Astrocyte of the cerebellum (primary cell): ENCODE results near the gene TNFRSF18.

Experiments used
- DNase-seq: peaks from one replicate; pipeline ENCODE4 v3.0.0-alpha.2; 2011; ENCODE audit warnings: low read depth
- H3K4me3 ChIP-seq: 2 replicates; pipeline ENCODE4 v1.5.1; 2011; ENCODE audit warnings: mild to moderate bottlenecking, low read depth, low read length, moderate library complexity
- CTCF ChIP-seq: IDR thresholded peaks from 2 replicates; pipeline ENCODE4 v1.5.1; 2012; ENCODE audit warnings: low read length, low read depth, moderate library complexity, mild to moderate bottlenecking; ENCODE audit errors: missing control alignments
- in situ Hi-C: cut with HindIII; loops from 2 replicates; pipeline ENCODE4 v1.10.0; 2017; ENCODE audit warnings: low sequenced_read_pairs

Gene TNFRSF18, protein sequence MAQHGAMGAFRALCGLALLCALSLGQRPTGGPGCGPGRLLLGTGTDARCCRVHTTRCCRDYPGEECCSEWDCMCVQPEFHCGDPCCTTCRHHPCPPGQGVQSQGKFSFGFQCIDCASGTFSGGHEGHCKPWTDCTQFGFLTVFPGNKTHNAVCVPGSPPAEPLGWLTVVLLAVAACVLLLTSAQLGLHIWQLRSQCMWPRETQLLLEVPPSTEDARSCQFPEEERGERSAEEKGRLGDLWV

DNA sequence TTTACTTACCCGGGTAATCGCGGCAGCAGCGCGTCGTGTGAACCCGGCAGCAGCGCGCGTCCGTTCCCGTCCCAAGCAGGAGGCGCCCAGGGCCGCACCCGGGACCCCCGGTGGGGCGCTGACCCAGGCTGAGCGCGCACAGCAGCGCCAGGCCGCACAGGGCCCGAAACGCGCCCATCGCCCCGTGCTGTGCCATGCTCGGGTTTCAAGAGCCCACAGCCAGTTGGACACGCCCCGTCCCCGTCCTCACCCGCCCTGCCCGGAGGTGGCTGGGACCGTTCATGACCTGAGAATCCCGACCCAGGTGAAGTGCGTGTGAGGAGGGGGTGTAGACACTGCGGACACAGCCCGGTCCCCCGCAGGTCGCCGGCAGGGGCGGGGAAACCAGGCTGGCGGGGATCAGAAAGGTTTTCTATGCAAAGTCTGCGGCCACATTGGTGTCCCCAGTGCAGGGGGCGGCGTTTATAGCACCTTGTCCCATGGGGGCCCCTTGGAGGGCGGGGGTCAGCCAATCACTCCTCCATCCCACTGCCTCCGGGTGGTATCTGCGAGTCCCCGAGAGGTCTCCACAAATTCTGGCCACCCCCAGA, at the start of gene TNFRSF18:
Gene TNFRSF18 (minus strand): TSS at position 217 of the 590 bp plus-strand sequence. CDS start 21 bp downstream, at position 196.
- TF ChIP-seq CTCF, result no peak
- DNase-seq, result no peak
- in situ Hi-C loops, result no loop called here
- peak within 1 kb of the TSS; percentile 10 for H3K4me3 ChIP-seq

- no peak for DNase-seq
- in situ Hi-C loops, result no loop called here
- H3K4me3 ChIP-seq, result no peak overlapping the region
- no peak for TF ChIP-seq CTCF
Measured at GRCh38 chr1:1255611-1256010, 49.2 kb upstream of the TNFRSF18 start.

- DNase-seq, result no peak
- H3K4me3 ChIP-seq, result no peak overlapping the region
- in situ Hi-C loops, result no loop called here
- TF ChIP-seq CTCF, result no peak
Measured at GRCh38 chr1:1255078-1255477, 48.7 kb upstream of the TNFRSF18 start.

GRCh38 chr1:1254667-1254998, 48.2 kb upstream of the TNFRSF18 start:
- in situ Hi-C loops, result no loop called here
- H3K4me3 ChIP-seq, result no peak overlapping the region
- no peak for TF ChIP-seq CTCF
- DNase-seq, result no peak

GRCh38 chr1:1253972-1254666, 47.7 kb upstream of the TNFRSF18 start:
- TF ChIP-seq CTCF, result no peak
- in situ Hi-C loops, result no loop called here
- H3K4me3 ChIP-seq, result no peak overlapping the region
- no peak for DNase-seq

DNA sequence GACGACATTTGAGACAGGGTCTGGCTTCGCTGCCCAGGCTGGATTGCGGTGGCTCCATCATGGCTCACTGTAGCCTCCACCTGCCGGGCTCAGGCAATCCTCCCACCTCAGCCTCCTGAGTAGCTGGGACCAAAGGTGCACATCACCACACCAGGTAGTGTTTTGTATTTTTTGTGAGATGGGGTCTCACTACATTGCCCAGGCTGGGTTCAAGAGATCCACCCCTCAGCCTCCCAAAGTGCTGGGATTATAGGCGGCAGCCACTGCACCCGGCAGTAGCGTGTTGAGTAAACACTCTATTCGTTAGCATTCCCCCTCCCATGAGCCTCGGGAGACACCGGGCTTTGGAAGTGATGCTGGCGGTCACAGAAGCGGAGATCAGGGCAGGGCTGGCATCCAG, 46.9 kb upstream of the TNFRSF18 start:
- H3K4me3 ChIP-seq, result no peak overlapping the region
- DNase-seq, result no peak
- in situ Hi-C loops, result no loop called here
- no peak for TF ChIP-seq CTCF
